HepG2 (cell line): ENCODE data around the gene HNRNPUL2. TPM values are rescaled to one million over a fixed set of nuclear protein-coding genes. Genes with fewer than 3 reads are reported as not detected.

Experiments used
- AGO1 ChIP-seq: fragments of 200-400 bp; formaldehyde crosslinking; IDR thresholded peaks from 2 replicates; pipeline ENCODE4 v1.6.1; 2017; ENCODE audit warnings: mild to moderate bottlenecking, low read depth, low read length, moderate library complexity; ENCODE audit not compliant: poor library complexity, severe bottlenecking
- ARID2 ChIP-seq: sonication (generic); formaldehyde crosslinking; IDR thresholded peaks from 2 replicates; pipeline ENCODE4 v1.8.1; 2022; ENCODE audit warnings: mild to moderate bottlenecking, missing genetic modification reagents, borderline replicate concordance
- ASH2L ChIP-seq: fragments of 300-600, 200-600 bp; sonication (generic); IDR thresholded peaks from 2 replicates; pipeline ENCODE4 v1.7.0; 2017; ENCODE audit warnings: low read depth, mild to moderate bottlenecking, moderate library complexity, mixed read lengths, low read length; ENCODE audit not compliant: insufficient read length
- BHLHE40 ChIP-seq: IDR thresholded peaks from 2 replicates; pipeline ENCODE4 v1.6.1; 2011; ENCODE audit warnings: low read length, improper control_type of control experiment
- ERF ChIP-seq: IDR thresholded peaks from 2 replicates; pipeline ENCODE4 v1.6.1; 2018; ENCODE audit warnings: missing biosample characterization, missing genetic modification reagents
- FOXA3 ChIP-seq: IDR thresholded peaks from 2 replicates; pipeline ENCODE4 v1.6.1; 2016; ENCODE audit warnings: missing genetic modification reagents, missing compliant biosample characterization
- FOXP4 ChIP-seq: sonication (generic); formaldehyde crosslinking; IDR thresholded peaks from 2 replicates; pipeline ENCODE4 v1.4.0; 2020; ENCODE audit warnings: missing genetic modification reagents
- GFI1 ChIP-seq: sonication (generic); formaldehyde crosslinking; IDR thresholded peaks from 2 replicates; pipeline ENCODE4 v1.5.0; 2020; ENCODE audit warnings: missing genetic modification reagents, mild to moderate bottlenecking, borderline replicate concordance
- HES4 ChIP-seq: sonication (generic); formaldehyde crosslinking; IDR thresholded peaks from 2 replicates; pipeline ENCODE4 v1.9.0; 2021; ENCODE audit warnings: mild to moderate bottlenecking, missing genetic modification reagents, borderline replicate concordance
- HIVEP1 ChIP-seq: sonication (generic); formaldehyde crosslinking; IDR thresholded peaks from 2 replicates; pipeline ENCODE4 v1.4.0; 2020; ENCODE audit warnings: mild to moderate bottlenecking, missing genetic modification reagents
- MATR3 ChIP-seq: sonication (generic); formaldehyde crosslinking; IDR thresholded peaks from 2 replicates; pipeline ENCODE4 v1.4.0; 2020; ENCODE audit warnings: missing genetic modification reagents
- MIXL1 ChIP-seq: IDR thresholded peaks from 2 replicates; pipeline ENCODE4 v1.6.1; 2016
- SALL1 ChIP-seq: sonication (generic); formaldehyde crosslinking; IDR thresholded peaks from 2 replicates; pipeline ENCODE4 v1.8.0; 2022; ENCODE audit warnings: mild to moderate bottlenecking, missing genetic modification reagents
- SOX6 ChIP-seq, 2 experiments: fragments of 450-650 bp in 1 of 2; sonication (generic) in 1 of 2; formaldehyde crosslinking in 1 of 2; IDR thresholded peaks; 2 replicates each; pipeline versions ENCODE4 v1.4.0 to v1.6.1; 2017 to 2020; ENCODE audit warnings: antibody characterized with exemption in 1 of 2, mild to moderate bottlenecking in 1 of 2, missing genetic modification reagents in 1 of 2
- TSC22D2 ChIP-seq: sonication (generic); formaldehyde crosslinking; IDR thresholded peaks from 2 replicates; pipeline ENCODE4 v1.5.1; 2020; ENCODE audit warnings: missing genetic modification reagents, mild to moderate bottlenecking, borderline replicate concordance
- WIZ ChIP-seq: sonication (generic); formaldehyde crosslinking; IDR thresholded peaks from 2 replicates; pipeline ENCODE4 v1.5.1; 2020; ENCODE audit warnings: mild to moderate bottlenecking, missing genetic modification reagents
- ZBTB37 ChIP-seq: sonication (generic); formaldehyde crosslinking; IDR thresholded peaks from 2 replicates; pipeline ENCODE4 v1.4.0; 2020; ENCODE audit warnings: mild to moderate bottlenecking, missing genetic modification reagents
- ZFP91 ChIP-seq: sonication (generic); formaldehyde crosslinking; IDR thresholded peaks from 2 replicates; pipeline ENCODE4 v1.9.0; 2022; ENCODE audit warnings: missing genetic modification reagents, mild to moderate bottlenecking, borderline replicate concordance
- ZNF12 ChIP-seq: sonication (generic); formaldehyde crosslinking; IDR thresholded peaks from 2 replicates; pipeline ENCODE4 v1.5.0; 2020; ENCODE audit warnings: missing genetic modification reagents
- ZNF335 ChIP-seq: sonication (generic); formaldehyde crosslinking; IDR thresholded peaks from 2 replicates; pipeline ENCODE4 v1.4.0; 2020; ENCODE audit warnings: missing genetic modification reagents
- ZNF547 ChIP-seq: sonication (generic); formaldehyde crosslinking; IDR thresholded peaks from 2 replicates; pipeline ENCODE4 v1.5.1; 2020; ENCODE audit warnings: mild to moderate bottlenecking, missing genetic modification reagents
- ZNF563 ChIP-seq: sonication (generic); formaldehyde crosslinking; IDR thresholded peaks from 2 replicates; pipeline ENCODE4 v1.8.0; 2022; ENCODE audit warnings: mild to moderate bottlenecking, moderate library complexity, missing genetic modification reagents
- ZNF83 ChIP-seq: sonication (generic); formaldehyde crosslinking; IDR thresholded peaks from 2 replicates; pipeline ENCODE4 v1.4.0; 2020; ENCODE audit warnings: missing genetic modification reagents, mild to moderate bottlenecking, borderline replicate concordance
- ZSCAN20 ChIP-seq: sonication (generic); formaldehyde crosslinking; IDR thresholded peaks from 2 replicates; pipeline ENCODE4 v1.4.0; 2020; ENCODE audit warnings: missing genetic modification reagents, mild to moderate bottlenecking, borderline replicate concordance
- polyA plus RNA-seq, 8 experiments: library from polyadenylated mRNA; depleted of rRNA in 3 of 8; stranded (reverse) in 7 of 8; unstranded in 1 of 8; fragments of >200 nt; fragmentation: Illumina TruSeq in 4 of 8; extraction: Trizol in 4 of 8; gene quantifications; 2 replicates each; pipeline versions ENCODE4 v1.2.1 to v1.2.3, GENCODE V29; 2011 to 2016; ENCODE audit warnings: low read depth in 4 of 8, missing spikeins in 1 of 8, mixed read lengths in 1 of 8; ENCODE audit not compliant: insufficient read depth in 1 of 8
- total RNA-seq, 5 experiments: library from RNA; depleted of rRNA; stranded (reverse); fragments of >200 nt; fragmentation: Illumina TruSeq; extraction: Trizol; gene quantifications; 2 replicates each; pipeline ENCODE4 v1.2.3, GENCODE V29; 2016; ENCODE audit warnings: low read depth in 1 of 5

The HNRNPUL2 gene
- total and polyA plus RNA-seq, 2 of the 13 experiments (the other 11 are each of a cell fraction or from before 2014, with no cell fraction given): 8.4 to 9.6 TPM

GRCh38 chr11:62678770-62679696 lies 48.2 kb downstream of the HNRNPUL2 start, which contains the start of gene UBXN1 (continued):
- peak; percentile 15; the same call in 1 of the 2 replicates for TF ChIP-seq ZNF83 (CRISPR knock-in tag)
- TF ChIP-seq ZNF563: peak; percentile 45; the same call in 1 of the 2 replicates
- peak; percentile 63; the same call in 1 of the 2 replicates for TF ChIP-seq ERF (CRISPR knock-in tag)
- TF ChIP-seq HIVEP1 (CRISPR knock-in tag): peak; percentile 90
- TF ChIP-seq MATR3 (CRISPR knock-in tag): no peak
- peak; percentile 85; the same call in 1 of the 2 replicates for TF ChIP-seq ZFP91 (CRISPR knock-in tag)
- TF ChIP-seq ZBTB37 (CRISPR knock-in tag): no peak; the same call in 1 of the 2 replicates
- no peak for TF ChIP-seq WIZ (CRISPR knock-in tag)
- TF ChIP-seq AGO1: peak; percentile 80
- peak; percentile 54; the same call in 1 of the 2 replicates for TF ChIP-seq ARID2 (CRISPR knock-in tag)
- TF ChIP-seq HES4 (CRISPR knock-in tag): no peak
- peak; percentile 91 for TF ChIP-seq ASH2L
- peak; percentile 69; the same call in 1 of the 2 replicates for TF ChIP-seq MIXL1
- no peak for TF ChIP-seq ZNF12
- peak; percentile 55 for TF ChIP-seq FOXA3 (CRISPR knock-in tag)
- 0 out of 2 replicates have a peak, but pooled peaks have one; percentile 12 for TF ChIP-seq ZSCAN20 (CRISPR knock-in tag)
- TF ChIP-seq ZNF547 (CRISPR knock-in tag): peak; percentile 62
- TF ChIP-seq ZNF335 (CRISPR knock-in tag): peak; percentile 21; the same call in 1 of the 2 replicates
- TF ChIP-seq SOX6 (IDR thresholded peaks at IDR 0.05): no peak
- peak; percentile 59; the same call in 1 of the 2 replicates for TF ChIP-seq SOX6 (CRISPR knock-in tag; IDR thresholded peaks at IDR 0.05)
- TF ChIP-seq BHLHE40: peak; percentile 52; the same call in 1 of the 2 replicates
- TF ChIP-seq SALL1 (CRISPR knock-in tag): peak; percentile 86
- 0 out of 2 replicates have a peak, but pooled peaks have one; percentile 19 for TF ChIP-seq FOXP4 (CRISPR knock-in tag)
- TF ChIP-seq GFI1 (CRISPR knock-in tag): no peak
- peak; percentile 81; the same call in 1 of the 2 replicates for TF ChIP-seq TSC22D2
